Esophagus muscularis mucosa (tissue), 4 donors: ENCODE results near the gene KCTD11. TPM values are rescaled to one million over a fixed set of nuclear protein-coding genes. Genes with fewer than 3 reads are reported as not detected.
A peak's percentile ranks its signal among the peaks of the same experiment; 100 is the strongest.

Experiments used
- DNase-seq: peaks from one replicate; pipeline ENCODE4 v3.0.0-alpha.2; 2017; ENCODE audit errors: extremely low spot score
- H3K27ac ChIP-seq, 4 donors: fragments of 200-600 bp; sonication (generic); replicated peaks in 1 of 4; 1 replicate in 3 of 4; 2 replicates in 1 of 4; pipeline ENCODE4 v1.5.1; 2016 to 2019; ENCODE audit warnings: mild to moderate bottlenecking in 1 of 4
- H3K27me3 ChIP-seq, 4 donors: fragments of 200-600 bp; sonication (generic); one replicate each; pipeline versions ENCODE4 v1.5.1 to v1.6.0; 2016 to 2019
- H3K36me3 ChIP-seq, 4 donors: fragments of 200-600 bp; sonication (generic); one replicate each; pipeline ENCODE4 v1.5.1; 2016 to 2019
- H3K4me1 ChIP-seq, 4 donors: fragments of 200-600 bp; sonication (generic); one replicate each; pipeline ENCODE4 v1.5.1; 2016 to 2019
- H3K4me3 ChIP-seq, 4 donors: fragments of 200-600 bp; sonication (generic); 1 replicate in 2 of 4; 2 replicates in 2 of 4; pipeline ENCODE4 v1.5.1; 2016 to 2019; ENCODE audit warnings: mild to moderate bottlenecking in 4 of 4, moderate library complexity in 1 of 4
- H3K9me3 ChIP-seq, 4 donors: fragments of 200-600 bp; sonication (generic); 1 replicate in 3 of 4; 2 replicates in 1 of 4; pipeline ENCODE4 v1.5.1; 2016 to 2019
- CTCF ChIP-seq, 3 experiments: fragments of 200-600 bp in 2 of 3; fragments of 450-650 bp in 1 of 3; sonication (generic) in 2 of 3; IDR thresholded peaks; one replicate each; pipeline ENCODE4 v1.5.1; 2017 to 2019; ENCODE audit warnings: antibody characterized with exemption in 3 of 3, mild to moderate bottlenecking in 2 of 3, moderate library complexity in 1 of 3
- EP300 ChIP-seq: sonication (generic); formaldehyde crosslinking; IDR thresholded peaks from one replicate; pipeline ENCODE4 v1.6.1; 2017; ENCODE audit warnings: antibody characterized with exemption
- POLR2A ChIP-seq: fragments of 450-650 bp; IDR thresholded peaks from one replicate; pipeline ENCODE4 v1.6.1; 2017; ENCODE audit warnings: antibody characterized with exemption, moderate library complexity, mild to moderate bottlenecking, low read depth
- POLR2AphosphoS5 ChIP-seq, 2 donors: sonication (generic); formaldehyde crosslinking; IDR thresholded peaks; one replicate each; pipeline ENCODE4 v1.6.1; 2017; ENCODE audit warnings: antibody characterized with exemption in 2 of 2
- WGBS: methylation state at CpG from one replicate; pipeline ENCODE4 v1.1.5; 2018; 5-methylcytosine and 5-hydroxymethylcytosine counted together
- intact Hi-C: fragments of 100-400 bp; cut with DNase I; formaldehyde crosslinking; loops from one replicate; pipeline ENCODE4 v1.15.1; 2023
- total RNA-seq, 4 donors: library from RNA; depleted of rRNA; stranded (reverse); fragments of >200 nt; gene quantifications; one replicate each; pipeline versions ENCODE4 v1.1.0 to v1.2.1, GENCODE V29; 2016

The KCTD11 gene
- total RNA-seq, 4 donors from 2014 or later: 9.1 to 18.2 (median 13.3) TPM

DNA sequence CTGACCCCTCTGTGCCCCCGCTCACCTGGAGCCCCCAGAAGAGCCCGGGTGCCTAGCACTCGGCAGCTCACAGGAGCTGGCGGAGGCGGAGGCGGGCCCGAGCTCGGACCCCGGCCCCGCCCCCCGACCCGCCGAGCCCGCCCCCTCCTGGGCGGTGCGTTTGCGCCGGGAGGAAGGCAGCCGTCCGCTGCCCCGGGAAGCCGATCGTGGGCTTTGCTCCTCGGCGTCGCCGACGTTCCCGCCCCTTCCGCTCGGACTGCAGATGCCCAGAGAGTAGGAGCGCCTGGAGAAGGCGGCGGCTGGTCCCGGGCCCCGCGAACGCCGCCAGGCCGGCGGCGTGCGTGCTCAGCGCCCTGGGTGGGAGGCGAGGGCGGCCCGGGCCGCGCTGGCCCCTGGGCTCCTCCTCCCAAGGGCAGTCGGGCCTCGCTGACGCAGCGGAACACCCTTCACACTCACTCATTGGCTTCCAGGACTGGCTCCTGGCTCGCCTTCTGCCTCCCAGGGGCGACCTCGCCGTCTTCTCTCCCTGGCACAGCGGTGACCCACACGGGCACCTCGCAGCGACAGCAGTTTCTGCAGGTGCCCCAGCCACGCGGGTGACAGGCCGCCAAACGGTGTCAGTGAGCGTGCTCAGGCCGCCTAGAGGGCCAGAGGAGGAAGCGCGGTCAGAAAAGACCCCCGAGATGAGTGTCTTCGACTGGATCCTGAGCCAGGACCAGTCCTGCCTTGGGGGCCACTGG, 42.7 kb downstream of the KCTD11 start, which contains the start of gene PLSCR3:
PLSCR3 (minus strand) TSS at position 74 of the 740 bp plus-strand sequence. CDS start 415 bp downstream, outside the sequence.
- peak within 1 kb of the TSS; percentile 89 to 98 (median 94) for H3K27ac ChIP-seq
- 2% methylated on average over 14 of the region's 71 CpGs for whole genome bisulfite sequencing
- no peaks in the 10 kb centered on the region for H3K27me3 ChIP-seq
- H3K4me3 ChIP-seq: peak within 1 kb of the TSS; percentile 75 to 90 (median 82)
- DNase-seq: peak; percentile 96
- H3K9me3 ChIP-seq: no peaks in the 10 kb centered on the region
- peaks cover 14 to 36% (median 26%) of the 10 kb centered on the region in 4 donors for H3K4me1 ChIP-seq
- intact Hi-C loops: no loop called here
- TF ChIP-seq EP300 (no peak), POLR2A (peak; percentile 75), POLR2AphosphoS5 (IDR thresholded peaks at IDR 0.05) (peak; percentile 86 to 93), CTCF (IDR thresholded peaks at IDR 0.05) (peak; percentile 14 to 51 (median 14))
- peaks cover 6 to 33% (median 23%) of the 10 kb centered on the region in 4 donors for H3K36me3 ChIP-seq

- 81% methylated on average over 4 of the region's 4 CpGs for WGBS
- Histone ChIP-seq H3K27me3 (no peaks in the 10 kb centered on the region), H3K27ac (no peak overlapping the region), H3K36me3 (peaks cover 0 to 18% (median 10%) of the 10 kb centered on the region in 4 donors), H3K9me3 (no peaks in the 10 kb centered on the region), H3K4me1 (peaks cover 14 to 33% (median 25%) of the 10 kb centered on the region in 4 donors), H3K4me3 (no peak overlapping the region)
- TF ChIP-seq POLR2A (no peak), CTCF (IDR thresholded peaks at IDR 0.05) (no peak), EP300 (no peak), POLR2AphosphoS5 (IDR thresholded peaks at IDR 0.05) (no peak)
- no peak for DNase-seq
- intact Hi-C loops: no loop called here
Observed at GRCh38 chr17:7396147-7396546, 44.2 kb downstream of the KCTD11 start.

DNA sequence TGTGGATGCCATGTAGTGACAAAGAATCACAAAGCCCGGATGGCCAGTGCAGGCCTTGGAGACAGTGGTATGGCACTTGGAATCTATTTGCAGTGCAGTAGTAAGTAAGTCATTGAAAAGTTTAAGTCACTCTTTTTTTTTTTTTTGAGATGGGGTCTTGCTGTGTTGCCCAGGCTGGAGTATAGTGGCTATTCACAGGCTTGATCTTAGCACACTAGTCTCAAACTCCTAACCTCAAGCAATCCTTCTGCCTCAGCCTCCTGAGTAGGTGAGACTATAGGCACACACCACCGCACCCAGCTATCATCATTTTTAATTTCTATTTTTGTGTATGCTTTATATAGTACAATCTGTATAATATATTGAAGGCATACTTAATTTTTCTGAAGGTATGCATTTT, 46.6 kb downstream of the KCTD11 start:
- WGBS: 89% methylated on average over 2 of the region's 2 CpGs
- Histone ChIP-seq H3K4me1 (peaks cover 19 to 40% (median 32%) of the 10 kb centered on the region in 4 donors), H3K27me3 (no peaks in the 10 kb centered on the region), H3K36me3 (no peaks in the 10 kb centered on the region), H3K27ac (no peak overlapping the region), H3K9me3 (no peaks in the 10 kb centered on the region), H3K4me3 (no peak overlapping the region)
- no peak for DNase-seq
- intact Hi-C loops: no loop called here
- TF ChIP-seq POLR2AphosphoS5 (IDR thresholded peaks at IDR 0.05) (no peak), POLR2A (no peak), CTCF (IDR thresholded peaks at IDR 0.05) (no peak), EP300 (no peak)

- 16% methylated on average over 12 of the region's 16 CpGs for WGBS
- Histone ChIP-seq H3K27ac (peak overlapping the region; percentile 90 to 93 (median 92)), H3K9me3 (no peaks in the 10 kb centered on the region), H3K36me3 (peaks cover 0 to 6% (median under 1%) of the 10 kb centered on the region in 4 donors), H3K4me1 (peaks cover 20 to 56% (median 39%) of the 10 kb centered on the region in 4 donors), H3K27me3 (no peaks in the 10 kb centered on the region), H3K4me3 (peak overlapping the region; percentile 77 to 87 (median 85))
- DNase-seq: peak; percentile 94
- TF ChIP-seq CTCF (IDR thresholded peaks at IDR 0.05) (no peak), POLR2A (no peak), EP300 (no peak), POLR2AphosphoS5 (IDR thresholded peaks at IDR 0.05) (no peak)
- intact Hi-C loops: loop anchor here (5.0 kb wide), 1 partner anchor 51 kb away; the partner anchor contains the start of gene KCTD11
Observed at GRCh38 chr17:7403043-7403726, 51.2 kb downstream of the KCTD11 start.
